GM23338 (cell line): ENCODE data around the gene BCKDK. TPM values are rescaled to one million over a fixed set of nuclear protein-coding genes. Genes with fewer than 3 reads are reported as not detected.
A peak's percentile ranks its signal among the peaks of the same experiment; 100 is the strongest.

Experiments used
- ATAC-seq: fragments of 200-7000 bp; cut with Tn5 transposase; 3 replicates; pipeline ENCODE4 v1.9.1; 2020
- DNase-seq: peaks from one replicate; pipeline ENCODE4 v3.0.0-alpha.2; 2015; ENCODE audit warnings: low spot score
- H2AFZ ChIP-seq: fragments of 200-600 bp; sonication (generic); 2 replicates; pipeline ENCODE4 v1.8.0; 2016; ENCODE audit warnings: antibody characterized with exemption, mild to moderate bottlenecking, moderate library complexity
- H3F3A ChIP-seq: fragments of 200-600 bp; sonication (generic); replicated peaks from 2 replicates; pipeline ENCODE4 v1.8.0; 2017; ENCODE audit warnings: antibody characterized with exemption, mixed run types, low read depth
- H3K27ac ChIP-seq: fragments of 200-600 bp; sonication (generic); 2 replicates; pipeline ENCODE4 v1.6.1; 2016; ENCODE audit warnings: low read depth
- H3K27me3 ChIP-seq: fragments of 200-600 bp; sonication (generic); 2 replicates; pipeline ENCODE4 v1.8.0; 2016; ENCODE audit warnings: mild to moderate bottlenecking, mixed run types, moderate library complexity; ENCODE audit not compliant: insufficient read depth
- H3K36me3 ChIP-seq: fragments of 200-600 bp; sonication (generic); 2 replicates; pipeline ENCODE4 v1.8.0; 2016; ENCODE audit warnings: mild to moderate bottlenecking; ENCODE audit not compliant: insufficient read depth
- H3K4me1 ChIP-seq: fragments of 200-600 bp; sonication (generic); 2 replicates; pipeline ENCODE4 v1.8.0; 2016; ENCODE audit warnings: mild to moderate bottlenecking, moderate library complexity; ENCODE audit not compliant: insufficient read depth
- H3K4me2 ChIP-seq: fragments of 200-600 bp; sonication (generic); 2 replicates; pipeline ENCODE4 v1.7.1; 2017; ENCODE audit warnings: mixed run types
- H3K4me3 ChIP-seq: fragments of 200-600 bp; sonication (generic); 2 replicates; pipeline ENCODE4 v1.6.1; 2016; ENCODE audit warnings: mixed run types
- H3K79me2 ChIP-seq: fragments of 200-600 bp; sonication (generic); replicated peaks from 2 replicates; pipeline ENCODE4 v1.8.0; 2017; ENCODE audit warnings: mild to moderate bottlenecking; ENCODE audit not compliant: insufficient read depth
- H3K9me2 ChIP-seq: fragments of 200-600 bp; sonication (generic); 2 replicates; pipeline ENCODE4 v1.8.0; 2017; ENCODE audit not compliant: insufficient read depth
- H4K20me1 ChIP-seq: fragments of 200-600 bp; sonication (generic); replicated peaks from 2 replicates; pipeline ENCODE4 v1.8.0; 2017; ENCODE audit warnings: mild to moderate bottlenecking; ENCODE audit not compliant: insufficient read depth
- H3K27ac Mint-ChIP-seq: 2 replicates; pipeline ENCODE4 v1.8.0; 2020; ENCODE audit warnings: inconsistent platforms, mild to moderate bottlenecking, moderate library complexity, mixed read lengths
- H3K27me3 Mint-ChIP-seq: 3 replicates; pipeline ENCODE4 v1.8.0; 2022; ENCODE audit warnings: low read depth, mild to moderate bottlenecking, moderate library complexity, mixed read lengths, inconsistent platforms; ENCODE audit not compliant: insufficient read depth, poor library complexity
- H3K36me3 Mint-ChIP-seq: 3 replicates; pipeline ENCODE4 v1.8.0; 2021; ENCODE audit warnings: low read depth, mild to moderate bottlenecking, inconsistent platforms, moderate library complexity, mixed read lengths
- H3K4me1 Mint-ChIP-seq: 3 replicates; pipeline ENCODE4 v1.8.0; 2020; ENCODE audit warnings: mild to moderate bottlenecking, inconsistent platforms, mixed read lengths
- H3K4me3 Mint-ChIP-seq: 3 replicates; pipeline ENCODE4 v1.8.0; 2021; ENCODE audit warnings: moderate library complexity, mild to moderate bottlenecking, inconsistent platforms, mixed read lengths
- H3K9me3 Mint-ChIP-seq: 3 replicates; pipeline ENCODE4 v1.8.0; 2020; ENCODE audit warnings: moderate library complexity, mild to moderate bottlenecking, inconsistent platforms, mixed read lengths
- CREB1 ChIP-seq: fragments of 250-450 bp; sonication (Bioruptor Pico); IDR thresholded peaks from 2 replicates; pipeline ENCODE4 v1.5.0; 2020; ENCODE audit warnings: low read depth, mild to moderate bottlenecking, moderate library complexity
- CTCF ChIP-seq, 2 experiments: fragments of 200-600 bp in 1 of 2; sonication (generic) in 1 of 2; conservative IDR thresholded peaks; 2 replicates each; pipeline versions ENCODE4 v1.5.1 to v1.6.1; 2016 to 2017; ENCODE audit warnings: antibody characterized with exemption in 2 of 2, low read depth in 2 of 2, mild to moderate bottlenecking in 2 of 2, moderate library complexity in 1 of 2
- ETS1 ChIP-seq: IDR thresholded peaks from 2 replicates; pipeline ENCODE4 v1.6.1; 2016; ENCODE audit warnings: antibody characterized with exemption
- EZH2 ChIP-seq: fragments of 200-600 bp; sonication (generic); IDR thresholded peaks from one replicate; pipeline ENCODE4 v1.8.0; 2017; ENCODE audit warnings: antibody characterized with exemption, mild to moderate bottlenecking, low read depth; ENCODE audit not compliant: unreplicated experiment
- EZH2phosphoT487 ChIP-seq: fragments of 200-600 bp; sonication (generic); IDR thresholded peaks from one replicate; pipeline ENCODE4 v1.8.1; 2018; ENCODE audit warnings: antibody characterized with exemption; ENCODE audit not compliant: unreplicated experiment
- JUNB ChIP-seq: IDR thresholded peaks from one replicate; pipeline ENCODE4 v1.6.1; 2016; ENCODE audit warnings: antibody characterized with exemption; ENCODE audit not compliant: unreplicated experiment
- NANOG ChIP-seq: IDR thresholded peaks from 2 replicates; pipeline ENCODE4 v1.6.1; 2016; ENCODE audit warnings: antibody characterized with exemption, borderline replicate concordance
- POLR2AphosphoS5 ChIP-seq: IDR thresholded peaks from 2 replicates; pipeline ENCODE4 v1.6.1; 2016; ENCODE audit warnings: antibody characterized with exemption, low read depth
- REST ChIP-seq: IDR thresholded peaks from one replicate; pipeline ENCODE4 v1.6.1; 2018; ENCODE audit warnings: antibody characterized with exemption; ENCODE audit not compliant: unreplicated experiment
- STAT1 ChIP-seq: IDR thresholded peaks from one replicate; pipeline ENCODE4 v1.6.1; 2016; ENCODE audit warnings: antibody characterized with exemption; ENCODE audit not compliant: unreplicated experiment
- ZNF114 ChIP-seq: fragments of 250-450 bp; sonication (Bioruptor Pico); IDR thresholded peaks from 2 replicates; pipeline ENCODE4 v1.5.0; 2020; ENCODE audit warnings: mild to moderate bottlenecking, moderate library complexity
- ZNF331 ChIP-seq: fragments of 250-450 bp; sonication (Bioruptor Pico); IDR thresholded peaks from 2 replicates; pipeline ENCODE4 v1.5.0; 2020; ENCODE audit warnings: low read depth, mild to moderate bottlenecking, moderate library complexity
- ZNF462 ChIP-seq: fragments of 250-450 bp; sonication (Bioruptor Pico); IDR thresholded peaks from 2 replicates; pipeline ENCODE4 v1.5.0; 2020; ENCODE audit warnings: mild to moderate bottlenecking, moderate library complexity
- polyA plus RNA-seq: library from polyadenylated mRNA; unstranded; fragments of >200 nt; fragmentation: Nextera tagmentation; extraction: Ambion mirVana; gene quantifications from 2 replicates; pipeline ENCODE4 v1.2.1, GENCODE V29; 2016
- total RNA-seq: library from RNA; depleted of rRNA; stranded (reverse); fragments of >200 nt; shearing (Covaris generic); gene quantifications from 2 replicates; pipeline ENCODE4 v1.2.3, GENCODE V29; 2014

Gene BCKDK
- total and polyA plus RNA-seq, 2 experiments from 2014 or later, result 36.1 to 58.9 TPM

GRCh38 chr16:31132303-31132979 is 24.3 kb downstream of the BCKDK start:
- peak overlapping the region; percentile 98; the same call in 1 of the 2 replicates for H3K27ac Mint-ChIP-seq
- Histone ChIP-seq H3K4me1 (peaks cover 28% of the 10 kb centered on the region), H4K20me1 (no peaks in the 10 kb centered on the region; the same call in 1 of the 2 replicates), H3K36me3 (peaks cover 9% of the 10 kb centered on the region), H3K4me3 (no peak overlapping the region), H3K27me3 (no peaks in the 10 kb centered on the region), H3K9me2 (no peaks in the 10 kb centered on the region), H3K4me2 (no peak overlapping the region), H3K27ac (no peak overlapping the region), H3K79me2 (peaks cover 8% of the 10 kb centered on the region; the same call in 1 of the 2 replicates), H2AFZ (no peak overlapping the region), H3F3A (peaks cover 3% of the 10 kb centered on the region; the same call in 1 of the 2 replicates)
- H3K36me3 Mint-ChIP-seq, result peaks cover 44% of the 10 kb centered on the region
- no peaks in the 10 kb centered on the region; the same call in 2 of the 3 replicates for H3K9me3 Mint-ChIP-seq
- peak overlapping the region; percentile 94 for H3K4me3 Mint-ChIP-seq
- peaks cover 55% of the 10 kb centered on the region for H3K4me1 Mint-ChIP-seq
- H3K27me3 Mint-ChIP-seq, result peaks cover 27% of the 10 kb centered on the region
- no peak for DNase-seq
- TF ChIP-seq JUNB, result no peak
- no peak for TF ChIP-seq ZNF114 (CRISPR knock-in tag)
- TF ChIP-seq CREB1 (CRISPR knock-in tag), result no peak
- no peak for TF ChIP-seq POLR2AphosphoS5
- TF ChIP-seq NANOG, result no peak
- TF ChIP-seq ZNF331, result no peak
- TF ChIP-seq EZH2phosphoT487, result no peak
- TF ChIP-seq EZH2, result no peak
- no peak for TF ChIP-seq ZNF462 (CRISPR knock-in tag)
- no peak for TF ChIP-seq ETS1
- no peak for TF ChIP-seq STAT1
- no peak for TF ChIP-seq CTCF (conservative IDR thresholded peaks at IDR 0.05; ENCODE audit: low read depth in 2 of 2)
- no peak for TF ChIP-seq REST
- ATAC-seq, result no peak
